ENCODE measurements around the gene TTLL8. TPM values are rescaled to one million over a fixed set of nuclear protein-coding genes. Genes with fewer than 3 reads are reported as not detected.

Gene TTLL8
- total RNA-seq, 1 donor from 2014 or later = not detected

DNA sequence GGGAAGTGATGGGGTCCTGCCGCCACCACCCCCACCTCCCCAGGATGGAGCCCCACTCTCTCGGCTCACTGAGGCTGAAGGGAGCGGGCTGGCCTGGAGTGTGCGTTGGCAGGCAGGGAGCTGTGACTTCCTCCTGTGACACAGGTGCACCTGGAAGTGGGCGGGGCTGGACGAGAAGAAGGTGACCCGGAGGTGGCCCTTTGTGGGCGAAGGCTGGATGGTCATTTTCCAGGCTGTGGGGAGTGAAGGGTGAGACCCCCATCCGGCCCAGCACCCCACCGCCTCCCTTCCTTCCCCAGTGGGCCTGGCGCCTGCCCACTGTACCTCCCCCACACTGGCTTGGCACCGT, 60.9 kb downstream of the TTLL8 start:
- Mint-ChIP-seq H3K27ac (ENCODE audit: unreplicated experiment) (no peak overlapping the region), H3K27me3 (ENCODE audit: low read depth) (peaks cover 25% of the 10 kb centered on the region), H3K36me3 (ENCODE audit: low read depth) (no peaks in the 10 kb centered on the region), H3K4me1 (peaks cover 9% of the 10 kb centered on the region), H3K9me3 (no peaks in the 10 kb centered on the region), H3K4me3 (no peak overlapping the region)
- TF ChIP-seq, protein P1, sequence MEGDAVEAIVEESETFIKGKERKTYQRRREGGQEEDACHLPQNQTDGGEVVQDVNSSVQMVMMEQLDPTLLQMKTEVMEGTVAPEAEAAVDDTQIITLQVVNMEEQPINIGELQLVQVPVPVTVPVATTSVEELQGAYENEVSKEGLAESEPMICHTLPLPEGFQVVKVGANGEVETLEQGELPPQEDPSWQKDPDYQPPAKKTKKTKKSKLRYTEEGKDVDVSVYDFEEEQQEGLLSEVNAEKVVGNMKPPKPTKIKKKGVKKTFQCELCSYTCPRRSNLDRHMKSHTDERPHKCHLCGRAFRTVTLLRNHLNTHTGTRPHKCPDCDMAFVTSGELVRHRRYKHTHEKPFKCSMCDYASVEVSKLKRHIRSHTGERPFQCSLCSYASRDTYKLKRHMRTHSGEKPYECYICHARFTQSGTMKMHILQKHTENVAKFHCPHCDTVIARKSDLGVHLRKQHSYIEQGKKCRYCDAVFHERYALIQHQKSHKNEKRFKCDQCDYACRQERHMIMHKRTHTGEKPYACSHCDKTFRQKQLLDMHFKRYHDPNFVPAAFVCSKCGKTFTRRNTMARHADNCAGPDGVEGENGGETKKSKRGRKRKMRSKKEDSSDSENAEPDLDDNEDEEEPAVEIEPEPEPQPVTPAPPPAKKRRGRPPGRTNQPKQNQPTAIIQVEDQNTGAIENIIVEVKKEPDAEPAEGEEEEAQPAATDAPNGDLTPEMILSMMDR (conservative IDR thresholded peaks at IDR 0.05) = no peak
- no peak for DNase-seq (ENCODE audit: low read depth, low spot score)

DNA sequence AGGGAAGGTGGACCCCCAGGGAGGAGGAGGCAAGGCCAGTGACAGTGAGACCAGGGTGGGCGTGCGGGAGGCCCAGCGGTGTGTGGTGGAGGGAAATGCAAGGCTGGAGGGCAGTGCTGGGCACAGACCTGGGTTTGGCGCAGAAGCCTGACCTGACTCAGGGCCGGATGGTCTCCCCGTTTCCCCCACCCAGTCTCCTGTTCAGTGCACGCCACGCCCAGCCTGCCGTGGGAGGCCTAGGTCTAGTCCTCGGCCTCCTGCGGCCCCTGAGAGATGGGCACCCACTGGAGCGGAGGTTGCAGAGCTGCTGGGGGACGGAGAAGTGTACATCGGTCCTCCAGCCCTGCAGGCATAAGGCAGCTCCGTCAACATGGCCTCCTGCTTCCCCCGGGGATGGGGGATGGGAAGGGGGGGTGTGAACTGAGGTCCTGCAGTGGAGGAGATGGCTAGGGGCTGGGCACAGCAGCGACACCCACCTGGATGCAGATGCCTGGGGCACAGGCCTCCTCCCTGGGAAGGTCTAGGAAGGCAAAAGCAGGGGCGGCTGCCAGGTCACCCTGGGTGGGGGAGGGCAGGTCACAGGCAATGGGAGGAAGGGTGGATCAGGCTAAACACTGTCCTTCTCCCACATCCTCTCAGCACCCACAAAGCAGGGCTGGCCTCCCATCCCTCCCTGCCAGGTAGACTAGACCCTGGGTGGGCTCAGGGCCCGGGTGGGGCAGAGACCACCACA, 61.4 kb downstream of the TTLL8 start:
- peaks cover 2% of the 10 kb centered on the region for H3K9me3 Mint-ChIP-seq
- no peaks in the 10 kb centered on the region for H3K36me3 Mint-ChIP-seq (ENCODE audit: low read depth)
- no peak overlapping the region for H3K27ac Mint-ChIP-seq (ENCODE audit: unreplicated experiment)

GRCh38 chr22:49996119-49996517, 62.0 kb downstream of the TTLL8 start:
- no peak overlapping the region for H3K4me3 Mint-ChIP-seq
- H3K27ac Mint-ChIP-seq (ENCODE audit: unreplicated experiment) = no peak overlapping the region
- peaks cover 27% of the 10 kb centered on the region for H3K27me3 Mint-ChIP-seq (ENCODE audit: low read depth)
- no peaks in the 10 kb centered on the region for H3K36me3 Mint-ChIP-seq (ENCODE audit: low read depth)
- peaks cover 9% of the 10 kb centered on the region for H3K4me1 Mint-ChIP-seq
- peaks cover 5% of the 10 kb centered on the region for H3K9me3 Mint-ChIP-seq
- no peak for DNase-seq (ENCODE audit: low read depth, low spot score)
- TF ChIP-seq, protein P1 (conservative IDR thresholded peaks at IDR 0.05) = no peak

More for the DNA sequence above, 61.4 kb downstream of the TTLL8 start:
- H3K4me3 Mint-ChIP-seq = no peak overlapping the region
- TF ChIP-seq, protein P1 (conservative IDR thresholded peaks at IDR 0.05) = no peak
- peaks cover 24% of the 10 kb centered on the region for H3K27me3 Mint-ChIP-seq (ENCODE audit: low read depth)
- H3K4me1 Mint-ChIP-seq = peaks cover 9% of the 10 kb centered on the region
- DNase-seq (ENCODE audit: low read depth, low spot score) = no peak

GRCh38 chr22:49995361-49996118, 62.6 kb downstream of the TTLL8 start:
- Mint-ChIP-seq H3K9me3 (peaks cover 8% of the 10 kb centered on the region), H3K36me3 (ENCODE audit: low read depth) (no peaks in the 10 kb centered on the region), H3K27me3 (ENCODE audit: low read depth) (peaks cover 27% of the 10 kb centered on the region), H3K4me3 (no peak overlapping the region), H3K27ac (ENCODE audit: unreplicated experiment) (no peak overlapping the region), H3K4me1 (peaks cover 9% of the 10 kb centered on the region)
- no peak for DNase-seq (ENCODE audit: low read depth, low spot score)
- TF ChIP-seq, protein P1 (conservative IDR thresholded peaks at IDR 0.05) = no peak

DNA sequence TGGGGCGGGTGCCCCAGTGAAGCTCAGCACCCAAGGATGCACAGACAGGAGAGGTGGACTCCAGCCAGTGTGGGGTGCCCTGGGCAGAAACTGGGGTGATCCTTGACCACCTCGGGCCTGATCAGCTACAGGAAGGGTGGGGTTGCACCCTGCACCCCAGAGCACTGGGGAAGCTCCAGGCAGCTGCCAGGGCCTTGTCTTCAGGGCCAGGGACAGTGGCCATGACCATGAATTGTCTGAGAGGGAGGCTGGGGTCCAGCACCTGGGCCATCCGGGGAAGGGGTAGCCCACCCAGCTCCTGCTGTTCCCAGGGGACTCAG, 63.1 kb downstream of the TTLL8 start:
- Mint-ChIP-seq H3K4me3 (no peak overlapping the region), H3K4me1 (peaks cover 9% of the 10 kb centered on the region), H3K27me3 (ENCODE audit: low read depth) (peaks cover 24% of the 10 kb centered on the region), H3K36me3 (ENCODE audit: low read depth) (no peaks in the 10 kb centered on the region), H3K27ac (ENCODE audit: unreplicated experiment) (no peak overlapping the region), H3K9me3 (peaks cover 8% of the 10 kb centered on the region)
- DNase-seq (ENCODE audit: low read depth, low spot score) = no peak
- TF ChIP-seq, protein P1 (conservative IDR thresholded peaks at IDR 0.05) = no peak

Measured in neural crest cell (in vitro differentiated cells).